K562 (cell line): ENCODE data around the gene C1QTNF7. TPM values are rescaled to one million over a fixed set of nuclear protein-coding genes. Genes with fewer than 3 reads are reported as not detected.

Experiments used
- ATAC-seq: fragments of 200-7000 bp; cut with Tn5 transposase; 3 replicates; pipeline ENCODE4 v1.9.1; 2020; ENCODE audit warnings: moderate library complexity
- BruUV-seq: library from RNA; stranded (reverse); fragments of 400-500 nt; replicated peaks from 2 replicates; lab custom pipeline; 2021; lab: Mats Ljungman, UMichigan
- CTCF ChIA-PET: fragments of 300-600 bp; formaldehyde crosslinking; extraction: SDS; loops from one replicate; lab custom pipeline; 2021; ENCODE audit warnings: low intra/inter-chr PET ratio; lab: Yijun Ruan, JAX
- POLR2A ChIA-PET: fragments of 300-600, 350-650 bp; sonication (Branson Sonifier 250); formaldehyde crosslinking; extraction: SDS; loops from one replicate; lab custom pipeline; 2021; ENCODE audit warnings: antibody characterized with exemption, inconsistent platforms; lab: Yijun Ruan, JAX
- DNase-seq, 4 experiments: peaks; one replicate each; pipeline versions ENCODE4 v3.0.0 to v3.0.0-alpha.2; 2011 to 2018; ENCODE audit warnings: low spot score in 3 of 4, mixed read lengths in 3 of 4; ENCODE audit errors: extremely low read depth in 1 of 4
- FAIRE-seq: peaks from 2 replicates; lab custom pipeline; 2011; peaks lifted over from hg19 to GRCh38; lab: Jason Lieb, UNC
- H2AFZ ChIP-seq: 2 replicates; pipeline ENCODE4 v1.6.0; 2011; ENCODE audit warnings: low read depth, low read length, control low read depth, inconsistent platforms
- H3K27ac ChIP-seq: fragments of 200-600 bp; 3 replicates; pipeline ENCODE4 v1.8.0; 2011; ENCODE audit warnings: low read depth, mild to moderate bottlenecking, control low read depth, inconsistent platforms, low read length, moderate library complexity, mixed read lengths; ENCODE audit errors: extremely low read depth
- H3K27me3 ChIP-seq, 2 experiments: fragments of 300-600 bp in 1 of 2; 2 replicates in 1 of 2; 3 replicates in 1 of 2; pipeline versions ENCODE4 v1.6.0 to v1.8.0; 2011; ENCODE audit warnings: inconsistent platforms in 2 of 2, low read length in 2 of 2, mild to moderate bottlenecking in 1 of 2, mixed read lengths in 1 of 2, moderate library complexity in 1 of 2; ENCODE audit not compliant: control insufficient read depth in 2 of 2, insufficient read depth in 2 of 2
- H3K36me3 ChIP-seq: fragments of 300-600 bp; 3 replicates; pipeline ENCODE4 v1.8.0; 2011; ENCODE audit warnings: mild to moderate bottlenecking, low read length, inconsistent platforms; ENCODE audit not compliant: control insufficient read depth, insufficient read depth
- H3K4me1 ChIP-seq, 2 experiments: fragments of 200-600 bp in 1 of 2; replicated peaks in 1 of 2; 2 replicates in 1 of 2; 3 replicates in 1 of 2; pipeline versions ENCODE4 v1.5.1 to v1.8.0; 2011; ENCODE audit warnings: inconsistent platforms in 2 of 2, low read length in 2 of 2, mild to moderate bottlenecking in 1 of 2, mixed read lengths in 1 of 2, moderate library complexity in 1 of 2; ENCODE audit not compliant: control insufficient read depth in 2 of 2, insufficient read depth in 2 of 2
- H3K4me2 ChIP-seq: 2 replicates; pipeline ENCODE4 v1.6.1; 2011; ENCODE audit warnings: low read length, control low read depth, inconsistent platforms, mixed read lengths; ENCODE audit not compliant: insufficient read depth
- H3K4me3 ChIP-seq: fragments of 200-600 bp; sonication (generic), shearing (Covaris generic); 2 replicates; pipeline ENCODE4 v1.5.1; 2016; ENCODE audit warnings: control low read depth, inconsistent platforms
- H3K79me2 ChIP-seq: fragments of 200-600 bp; 3 replicates; pipeline ENCODE4 v1.8.0; 2011; ENCODE audit warnings: low read length, inconsistent platforms; ENCODE audit not compliant: control insufficient read depth, insufficient read depth
- H3K9ac ChIP-seq, 2 experiments: 2 replicates each; pipeline versions ENCODE4 v1.6.0 to v1.6.1; 2011; ENCODE audit warnings: low read depth in 2 of 2, low read length in 2 of 2, control low read depth in 1 of 2, inconsistent platforms in 1 of 2, mild to moderate bottlenecking in 1 of 2, mixed read lengths in 1 of 2; ENCODE audit not compliant: insufficient read depth in 1 of 2
- H3K9me1 ChIP-seq: one replicate; pipeline ENCODE4 v1.6.0; 2011; ENCODE audit warnings: inconsistent platforms, mild to moderate bottlenecking, low read length, moderate library complexity; ENCODE audit not compliant: control insufficient read depth, insufficient read depth
- H3K9me3 ChIP-seq: replicated peaks from 2 replicates; pipeline ENCODE4 v1.5.1; 2011; ENCODE audit warnings: low read depth, low read length, inconsistent platforms; ENCODE audit not compliant: control insufficient read depth, insufficient read depth
- H4K20me1 ChIP-seq: replicated peaks from 2 replicates; pipeline ENCODE4 v1.6.1; 2011; ENCODE audit warnings: low read length, inconsistent platforms, mixed read lengths; ENCODE audit not compliant: control insufficient read depth, insufficient read depth
- DNMT1 ChIP-seq: fragments of 450-650 bp; IDR thresholded peaks from 2 replicates; pipeline ENCODE4 v1.6.1; 2016; ENCODE audit warnings: antibody characterized with exemption, mild to moderate bottlenecking
- ELF2 ChIP-seq: fragments of 250-450 bp; sonication (Bioruptor Pico); IDR thresholded peaks from 2 replicates; pipeline ENCODE4 v1.5.0; 2021; ENCODE audit warnings: mild to moderate bottlenecking
- ELK1 ChIP-seq: sonication (generic); formaldehyde crosslinking; IDR thresholded peaks from 2 replicates; pipeline ENCODE4 v1.8.1; 2022; ENCODE audit warnings: missing genetic modification reagents
- FOXK1 ChIP-seq: sonication (generic); formaldehyde crosslinking; IDR thresholded peaks from 2 replicates; pipeline ENCODE4 v1.8.0; 2022; ENCODE audit warnings: missing genetic modification reagents, mild to moderate bottlenecking, borderline replicate concordance
- HDAC6 ChIP-seq: IDR thresholded peaks from 2 replicates; pipeline ENCODE4 v1.6.1; 2012; ENCODE audit warnings: low read depth, mild to moderate bottlenecking, control low read depth, inconsistent platforms, low read length, moderate library complexity
- NFXL1 ChIP-seq: fragments of 450-650 bp; formaldehyde crosslinking; IDR thresholded peaks from 2 replicates; pipeline ENCODE4 v1.4.0; 2021; ENCODE audit warnings: mild to moderate bottlenecking
- PCBP1 ChIP-seq: fragments of 200-400 bp; formaldehyde crosslinking; IDR thresholded peaks from 2 replicates; pipeline ENCODE4 v1.6.1; 2018; ENCODE audit warnings: mild to moderate bottlenecking, low read depth, low read length; ENCODE audit not compliant: poor library complexity, severe bottlenecking
- PHTF2 ChIP-seq: fragments of 250-450 bp; sonication (Bioruptor Pico); IDR thresholded peaks from 2 replicates; pipeline ENCODE4 v1.5.0; 2021; ENCODE audit warnings: mild to moderate bottlenecking
- PML ChIP-seq: IDR thresholded peaks from 2 replicates; pipeline ENCODE4 v1.6.1; 2012; ENCODE audit warnings: low read length, inconsistent platforms
- RAD21 ChIP-seq, 2 experiments: fragments of 250-450 bp in 1 of 2; fragments of 450-650 bp in 1 of 2; sonication (Bioruptor Pico) in 1 of 2; formaldehyde crosslinking in 1 of 2; IDR thresholded peaks in 1 of 2; conservative IDR thresholded peaks in 1 of 2; 2 replicates each; pipeline versions ENCODE4 v1.4.0 to v1.8.0; 2020 to 2022; ENCODE audit warnings: mild to moderate bottlenecking in 2 of 2, moderate library complexity in 1 of 2
- RBM22 ChIP-seq: fragments of 200-400 bp; formaldehyde crosslinking; IDR thresholded peaks from 2 replicates; pipeline ENCODE4 v1.6.1; 2018; ENCODE audit warnings: low read length, low read depth; ENCODE audit not compliant: poor library complexity, severe bottlenecking
- TCF7L2 ChIP-seq: fragments of 150-350 bp; IDR thresholded peaks from 2 replicates; pipeline ENCODE4 v1.6.1; 2016; ENCODE audit warnings: low read depth, mild to moderate bottlenecking, low read length, moderate library complexity
- THAP12 ChIP-seq: fragments of 250-450 bp; sonication (Bioruptor Pico); IDR thresholded peaks from 2 replicates; pipeline ENCODE4 v1.9.0; 2021; ENCODE audit warnings: mild to moderate bottlenecking, inconsistent platforms
- ZBTB34 ChIP-seq: fragments of 250-450 bp; sonication (Bioruptor Pico); IDR thresholded peaks from 2 replicates; pipeline ENCODE4 v1.8.0; 2021; ENCODE audit warnings: mild to moderate bottlenecking, moderate library complexity
- ZNF197 ChIP-seq: fragments of 200-800 bp; sonication (Bioruptor generic); IDR thresholded peaks from 2 replicates; pipeline ENCODE4 v1.6.1; 2016; ENCODE audit warnings: low read depth, missing genetic modification characterization, missing compliant biosample characterization
- ZNF253 ChIP-seq: fragments of 250-450 bp; sonication (Bioruptor Pico); conservative IDR thresholded peaks from 2 replicates; pipeline ENCODE4 v1.6.1; 2021; ENCODE audit warnings: mild to moderate bottlenecking
- WGBS: fragments of 100-300 bp; shearing (Covaris generic); methylation state at CpG from one replicate; pipeline ENCODE4 v1.1.6; 2016; ENCODE audit warnings: low coverage, mixed read lengths; ENCODE audit not compliant: insufficient coverage; ENCODE audit errors: missing lambda C conversion rate; 5-methylcytosine and 5-hydroxymethylcytosine counted together
- in situ Hi-C: fragments of 300-500 bp; cut with MboI; formaldehyde crosslinking; loops from 4 replicates; pipeline ENCODE4 v1.15.0; 2018; ENCODE audit warnings: inconsistent platforms, mixed read lengths
- intact Hi-C: fragments of 100-400 bp; cut with micrococcal nuclease; formaldehyde crosslinking; loops from 2 replicates; pipeline ENCODE4 v1.14.2; 2022
- polyA plus RNA-seq, 8 experiments: library from polyadenylated mRNA; depleted of rRNA in 4 of 8; stranded (reverse) in 5 of 8; unstranded in 3 of 8; fragments of >200 nt; fragmentation: Nextera tagmentation in 2 of 8; fragmentation: Illumina TruSeq in 1 of 8; extraction: Ambion mirVana in 2 of 8; extraction: Trizol in 1 of 8; gene quantifications; 2 replicates each; pipeline versions ENCODE4 v1.2.1 to v1.2.3, GENCODE V29; 2011 to 2014; ENCODE audit warnings: inconsistent platforms in 1 of 8, missing spikeins in 1 of 8
- total RNA-seq, 7 experiments: library from RNA; depleted of rRNA in 6 of 7; stranded (reverse); fragments of >200 nt in 6 of 7; fragmentation: Illumina TruSeq in 2 of 7; extraction: Trizol in 2 of 7; gene quantifications; 2 replicates each; pipeline versions ENCODE4 v1.2.1 to v1.2.3, GENCODE V29; 2011 to 2021; ENCODE audit warnings: low replicate concordance in 1 of 7

Gene C1QTNF7
- total and polyA plus RNA-seq, 9 of the 15 experiments (the other 6 are each of a cell fraction or from before 2014, with no cell fraction given) = not detected

GRCh38 chr4:15479089-15479912 is 51.5 kb downstream of the C1QTNF7 start:
- in situ Hi-C loops = loop anchor here (5.0 to 25.0 kb wide), 2 partner anchors 523 to 758 kb away; partner anchors contain the start of gene TAPT1
- TF ChIP-seq PHTF2 (CRISPR knock-in tag) (no peak), ZNF197 (CRISPR knock-in tag) (no peak), ELK1 (CRISPR knock-in tag) (no peak), PCBP1 (no peak), TCF7L2 (no peak), THAP12 (CRISPR knock-in tag) (no peak), NFXL1 (CRISPR knock-in tag) (no peak), ZNF253 (CRISPR knock-in tag) (no peak), HDAC6 (no peak), ZBTB34 (CRISPR knock-in tag) (no peak), ELF2 (CRISPR knock-in tag) (no peak), RAD21 (CRISPR knock-in tag; conservative IDR thresholded peaks at IDR 0.05 in 1 of 2, IDR thresholded peaks at IDR 0.05 in 1 of 2) (peak; percentile 89 to 91), FOXK1 (CRISPR knock-in tag) (no peak), RBM22 (no peak), DNMT1 (no peak), PML (no peak)

More at GRCh38 chr4:15479089-15479912, 51.5 kb downstream of the C1QTNF7 start:
- TSS peak; percentile 58 for BruUV-seq
- peak overlapping the region; percentile 47 to 61; a peak in 3 of 4 replicates for H3K9ac ChIP-seq
- peak; percentile 15 to 75 (median 37) for DNase-seq
- H3K36me3 ChIP-seq = no peaks in the 10 kb centered on the region
- CTCF ChIA-PET = interaction anchor here (0.9 to 2.3 kb wide), 4 partner anchors 326 to 785 kb away, joined by 3 to 9 read pairs (median 6); no protein-coding TSS in a partner anchor
- H3K9me3 ChIP-seq = no peaks in the 10 kb centered on the region
- 6% methylated on average over 11 of the region's 11 CpGs for WGBS
- H3K27me3 ChIP-seq = no peaks in the 10 kb centered on the region
- peak overlapping the region; percentile 79 for H3K4me2 ChIP-seq
- no peaks in the 10 kb centered on the region for H3K79me2 ChIP-seq
- no peaks in the 10 kb centered on the region for H4K20me1 ChIP-seq
- intact Hi-C loops = loop anchor here (1.0 to 5.0 kb wide), 7 partner anchors 171 to 963 kb away; no protein-coding TSS in a partner anchor
- H2AFZ ChIP-seq = peak overlapping the region; percentile 85
- H3K27ac ChIP-seq = no peak overlapping the region; the same call in 2 of the 3 replicates
- H3K4me3 ChIP-seq = peak overlapping the region; percentile 28
- POLR2A ChIA-PET = interaction anchor here (0.5 to 1.3 kb wide), 4 partner anchors 8 to 519 kb away, joined by 3 to 4 read pairs (median 3); no protein-coding TSS in a partner anchor
- no peaks in the 10 kb centered on the region for H3K9me1 ChIP-seq
- ATAC-seq = peak; percentile 85
- FAIRE-seq = peak; percentile 83
- peaks cover 0 to 9% of the 10 kb centered on the region in 2 experiments; a peak in 3 of 5 replicates for H3K4me1 ChIP-seq
